COLO668 (cell line): ENCODE data around the gene DCLK2.

Experiments
- DNase-seq: peaks from one replicate; lab custom pipeline; 2025; ENCODE audit not compliant: unreplicated experiment; lab: John Stamatoyannopoulos, UW

DCLK2 gene

DNA sequence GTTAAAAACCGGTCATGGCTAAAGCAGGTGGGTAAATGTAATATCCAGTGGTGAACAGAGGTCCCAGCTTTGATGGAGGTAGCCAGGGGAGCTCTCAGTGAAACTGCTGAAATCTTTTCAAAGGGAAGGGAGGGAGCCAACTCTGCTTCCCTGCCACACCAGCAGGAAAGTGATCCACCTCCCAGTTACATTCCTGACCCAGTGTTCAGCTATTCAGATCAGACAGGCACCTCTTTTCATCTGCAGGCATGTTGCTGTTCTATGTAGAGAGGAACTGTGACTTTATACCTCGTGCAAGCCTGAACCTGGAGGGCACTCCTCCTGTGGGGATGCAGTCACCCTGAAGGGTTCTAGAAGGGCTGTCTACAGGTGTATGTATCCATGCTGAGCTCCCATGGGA, 37.6 kb downstream of the DCLK2 start:
- DNase-seq, result no peak

DNA sequence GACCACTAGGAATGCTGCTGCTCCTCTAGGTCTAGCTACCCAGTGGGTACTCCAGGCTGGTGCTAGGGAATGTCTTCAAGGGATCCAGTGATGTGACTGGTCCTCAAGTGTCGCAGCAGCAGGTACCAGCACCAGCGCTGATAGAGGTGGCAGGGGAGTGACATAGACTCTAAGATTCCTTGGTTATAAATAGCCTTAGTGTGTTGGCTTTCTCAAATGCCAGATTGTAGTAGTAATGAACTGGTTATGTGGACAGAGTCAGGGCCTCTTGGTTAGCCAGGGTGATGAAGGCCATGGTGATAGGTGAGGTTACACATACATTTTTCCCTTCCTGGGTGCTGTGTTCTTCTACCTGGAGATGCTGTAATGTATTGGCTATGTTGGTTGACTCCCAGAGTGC, 38.3 kb downstream of the DCLK2 start:
- no peak for DNase-seq

DNA sequence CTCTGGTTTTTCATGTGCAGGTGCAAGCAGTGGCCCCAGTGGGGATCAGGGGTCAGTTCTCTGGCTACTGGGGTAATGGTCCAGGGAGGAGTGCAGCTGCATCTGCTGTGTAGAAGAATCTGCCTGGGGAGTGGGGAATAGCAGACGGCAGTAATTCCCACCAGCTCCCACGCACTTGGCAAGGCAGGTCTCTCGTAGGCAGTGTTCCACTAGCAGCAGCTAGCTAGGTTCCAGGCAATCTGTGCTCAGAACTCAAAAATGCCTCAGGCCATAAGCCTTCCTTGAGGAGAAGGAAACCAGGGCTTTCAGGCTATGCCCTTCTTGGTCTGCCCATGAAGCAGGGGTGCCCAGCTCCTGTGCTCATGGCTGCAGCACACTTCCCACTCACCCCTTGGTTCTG, 38.8 kb downstream of the DCLK2 start:
- DNase-seq, result no peak

DNA sequence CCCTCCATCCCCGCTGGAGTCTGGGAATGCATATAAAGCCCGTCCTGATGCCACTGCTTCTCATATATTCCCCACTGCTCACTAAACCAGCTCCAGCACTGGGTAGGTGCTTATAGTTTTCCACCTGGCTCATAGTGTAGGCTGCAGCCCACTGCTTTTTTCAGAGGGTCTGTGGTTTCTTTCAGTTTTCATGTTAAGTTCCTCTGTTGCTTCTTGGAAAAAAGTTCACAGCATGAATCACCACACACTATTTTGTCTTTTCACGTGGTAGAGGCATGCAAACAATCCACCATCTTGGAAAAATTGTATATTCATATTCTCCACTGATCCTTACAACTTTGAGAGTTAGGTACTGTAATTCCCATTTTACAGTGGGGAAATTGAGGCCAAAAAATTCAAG, 39.4 kb downstream of the DCLK2 start:
- DNase-seq, result no peak

DNA sequence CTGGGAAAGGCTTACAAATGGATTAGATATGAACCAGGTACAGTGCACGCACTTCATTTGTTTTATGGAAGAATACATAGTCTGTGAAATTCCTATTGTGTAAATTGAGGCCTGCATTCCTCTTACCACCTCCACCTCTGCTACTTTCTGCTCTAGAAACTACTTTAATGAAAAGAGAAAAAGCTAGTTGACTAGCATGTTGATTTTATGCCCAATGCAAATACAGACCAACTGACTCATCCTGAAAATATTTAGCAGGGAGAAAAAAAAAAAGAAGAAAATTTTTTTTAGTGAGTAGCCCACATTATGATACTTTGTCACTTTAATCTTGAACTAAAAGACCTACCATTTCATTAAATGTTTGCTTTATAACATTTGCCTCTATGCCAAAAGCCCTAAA, 41.2 kb downstream of the DCLK2 start:
- DNase-seq, result no peak

DNA sequence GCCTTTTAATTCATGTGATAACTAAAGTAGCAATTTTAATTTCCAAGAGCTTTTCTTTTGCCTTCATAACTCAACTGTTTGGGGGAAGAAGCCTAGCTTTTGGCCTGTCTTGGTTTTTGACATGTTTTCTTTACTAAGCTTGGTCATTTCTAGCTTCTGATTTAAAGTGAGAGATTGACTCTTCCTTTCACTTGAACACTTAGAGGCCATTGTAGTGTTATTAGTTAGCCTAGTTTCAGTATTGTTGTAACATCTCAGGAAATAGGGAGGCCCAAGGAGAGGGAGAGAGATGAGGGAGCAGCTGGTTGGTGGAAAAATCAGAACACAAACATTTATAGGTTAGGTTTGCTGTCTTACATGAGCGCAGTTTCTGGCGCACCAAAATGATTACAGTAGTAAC, 44.8 kb downstream of the DCLK2 start:
- DNase-seq, result no peak

DNA sequence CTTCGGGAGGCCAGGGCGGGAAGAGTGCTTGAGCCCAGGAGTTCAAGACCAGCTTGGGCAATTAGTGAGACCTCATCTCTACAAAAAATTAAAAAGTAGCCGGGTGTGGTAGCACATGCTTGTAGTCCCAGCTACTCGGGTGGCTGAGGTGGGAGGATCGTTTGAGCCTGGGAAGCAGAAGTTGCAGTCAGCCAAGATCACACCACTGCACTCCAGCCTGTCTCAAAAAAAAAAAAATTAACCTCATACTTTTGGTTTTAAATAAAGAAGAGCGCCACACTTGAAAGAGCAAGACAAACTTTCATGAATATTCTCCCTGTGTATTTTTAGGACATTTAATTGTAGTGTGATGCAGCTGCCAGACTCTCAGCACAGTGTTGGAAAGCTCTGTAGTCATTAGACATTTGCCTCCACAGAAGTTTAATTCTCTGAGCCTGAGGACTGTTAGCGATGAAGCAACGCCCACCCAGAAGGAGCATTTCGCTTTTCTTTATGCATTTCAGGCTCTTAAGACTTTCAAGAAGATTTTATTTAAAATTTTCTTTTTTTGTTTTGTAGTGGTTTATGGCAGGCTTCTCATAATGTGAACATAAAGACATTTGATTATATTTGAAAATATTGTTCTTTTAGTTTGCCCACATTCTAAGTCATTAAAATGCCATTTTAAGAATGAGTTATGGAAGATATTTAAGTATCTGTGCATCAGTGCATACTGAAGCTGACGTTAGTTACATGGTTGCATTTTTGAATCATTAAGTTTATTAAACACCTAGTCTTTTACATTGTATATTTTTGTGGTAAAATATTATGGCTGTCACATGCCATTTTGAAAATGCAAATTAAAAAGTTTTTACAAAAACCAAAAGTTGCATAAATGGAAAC, 45.8 kb downstream of the DCLK2 start:
- DNase-seq, result no peak

DNA sequence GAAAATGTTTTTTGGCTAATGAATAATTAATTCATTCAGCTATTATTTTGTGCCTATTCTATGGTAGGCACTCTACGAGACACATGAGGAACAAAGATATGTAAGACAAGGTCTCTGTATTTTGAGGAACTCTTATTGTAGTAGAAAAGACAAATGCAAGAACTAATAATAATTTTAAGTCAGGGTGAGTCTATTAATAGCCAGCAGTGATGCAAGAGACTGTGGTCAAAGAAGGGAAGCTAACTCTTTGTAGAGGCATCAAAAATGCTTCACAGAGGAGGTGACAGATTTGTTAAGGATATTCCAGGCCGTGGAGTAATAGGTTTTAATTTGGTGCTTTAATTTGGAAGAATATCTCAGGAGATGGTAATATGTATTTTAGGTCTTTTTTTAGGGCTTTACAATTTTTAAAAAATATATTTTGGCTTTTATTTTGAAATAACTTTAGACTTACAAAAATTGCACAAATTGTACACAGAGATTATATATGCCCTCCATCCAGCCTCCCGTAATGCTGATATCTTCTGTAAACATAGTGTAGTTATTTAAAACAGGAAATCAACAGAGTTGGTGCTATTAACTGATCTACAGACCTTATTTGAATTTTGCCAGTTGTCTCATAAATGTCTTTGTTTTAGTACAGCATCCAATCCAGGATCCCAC, 48.1 kb downstream of the DCLK2 start:
- DNase-seq, result no peak

DNA sequence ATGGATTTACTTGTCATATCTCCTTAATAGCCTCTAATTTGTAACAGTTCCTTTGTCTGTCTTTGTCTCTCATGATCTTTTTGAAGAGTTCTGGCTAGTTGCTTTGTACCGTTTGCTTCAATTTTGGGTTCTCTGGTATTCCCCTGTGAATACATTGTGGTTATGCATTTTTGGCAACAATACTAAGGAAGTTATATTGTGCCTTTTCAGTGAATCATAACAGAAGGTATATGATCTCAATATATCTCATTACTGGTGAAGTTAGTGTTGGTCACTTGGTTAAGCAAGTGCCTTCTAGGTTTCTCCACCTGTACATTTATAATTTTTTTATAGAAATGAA, 48.6 kb downstream of the DCLK2 start:
- DNase-seq, result no peak

DNA sequence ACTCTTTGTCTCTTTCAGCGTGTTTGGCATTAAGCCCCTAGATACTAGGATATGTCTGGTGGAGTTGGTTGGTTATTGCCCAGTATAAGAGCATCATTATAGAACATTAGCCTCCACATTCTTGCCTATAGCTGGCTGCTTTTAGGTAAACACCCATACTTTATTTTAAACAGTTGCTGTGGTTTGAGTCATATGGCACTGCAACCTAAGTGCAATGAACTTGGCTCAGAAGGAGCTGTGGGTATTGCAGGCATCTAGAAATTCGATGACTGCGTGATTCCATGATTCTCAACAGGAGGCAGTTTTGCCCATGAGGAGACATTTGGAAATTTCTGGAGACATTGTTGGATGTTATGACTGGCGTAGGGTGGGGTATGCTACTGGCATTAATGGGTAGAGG, 49.5 kb downstream of the DCLK2 start:
- no peak for DNase-seq

DNA sequence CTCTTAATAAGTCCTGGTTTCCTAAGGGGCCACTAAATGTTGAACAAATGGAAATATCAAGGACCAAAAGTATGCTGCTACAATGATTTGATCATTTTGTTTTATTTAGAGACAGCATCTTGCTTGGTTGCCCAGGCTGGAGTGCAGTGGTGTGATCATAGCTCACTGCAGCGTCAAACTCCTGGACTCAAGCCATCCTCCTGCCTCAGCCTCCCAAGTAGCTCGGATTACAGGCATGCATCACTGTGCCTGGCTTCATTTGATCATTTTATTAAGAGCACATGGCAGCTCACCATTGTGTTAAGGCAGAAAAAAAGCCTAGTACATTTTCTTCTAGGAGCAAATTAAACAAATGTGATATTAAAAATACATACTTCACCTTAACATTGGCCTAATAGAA, 52.7 kb downstream of the DCLK2 start:
- no peak for DNase-seq

DNA sequence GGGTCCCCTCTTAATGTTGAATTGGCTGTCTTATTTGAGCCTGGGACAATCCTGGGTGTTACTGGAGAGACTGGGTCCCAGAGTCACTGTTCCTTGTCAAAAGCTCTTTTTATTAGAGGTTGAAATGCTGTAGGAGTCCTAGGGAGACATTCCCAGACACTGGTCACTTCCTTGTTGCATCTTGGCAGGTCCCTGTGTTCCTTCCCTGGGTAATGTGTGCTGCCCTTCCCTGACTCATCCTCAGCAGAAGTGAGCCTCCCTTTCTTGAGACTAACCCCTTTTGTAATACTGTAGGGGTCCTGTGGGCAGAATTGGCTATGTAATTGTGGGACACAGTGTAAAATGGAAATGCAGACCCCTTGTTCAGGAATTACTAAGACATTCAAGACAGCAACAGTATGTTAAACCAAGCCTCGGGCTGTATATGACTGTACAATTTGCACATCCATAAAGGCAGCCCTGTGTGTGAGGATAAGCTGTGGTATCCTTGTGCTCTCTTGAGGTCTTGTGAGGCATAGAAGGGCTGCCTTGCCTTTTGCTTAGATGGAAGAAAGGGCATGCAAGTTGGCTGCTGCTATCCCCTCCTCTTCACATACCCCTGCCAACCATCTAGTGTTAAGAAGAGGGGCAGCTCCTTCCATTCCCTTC, 53.5 kb downstream of the DCLK2 start:
- no peak for DNase-seq

DNA sequence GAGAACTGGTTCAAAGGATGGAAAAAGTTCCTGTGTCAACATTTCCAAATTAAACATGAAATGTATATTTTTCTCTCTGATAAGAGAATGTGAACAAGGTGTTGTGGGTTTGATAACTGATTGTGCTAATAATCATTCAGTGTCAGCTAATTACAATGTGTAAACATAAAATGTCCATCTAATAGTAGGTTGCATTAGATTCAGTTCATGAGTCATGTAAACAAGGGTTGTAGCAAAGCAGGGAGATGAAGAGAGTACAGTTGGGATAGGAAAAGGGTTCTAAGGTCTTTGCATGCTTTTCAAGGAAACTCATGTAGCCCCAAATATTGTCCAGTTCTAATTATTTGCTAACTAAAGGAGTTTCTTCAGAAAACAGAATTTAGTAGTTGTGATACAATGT, 55.4 kb downstream of the DCLK2 start:
- no peak for DNase-seq

DNA sequence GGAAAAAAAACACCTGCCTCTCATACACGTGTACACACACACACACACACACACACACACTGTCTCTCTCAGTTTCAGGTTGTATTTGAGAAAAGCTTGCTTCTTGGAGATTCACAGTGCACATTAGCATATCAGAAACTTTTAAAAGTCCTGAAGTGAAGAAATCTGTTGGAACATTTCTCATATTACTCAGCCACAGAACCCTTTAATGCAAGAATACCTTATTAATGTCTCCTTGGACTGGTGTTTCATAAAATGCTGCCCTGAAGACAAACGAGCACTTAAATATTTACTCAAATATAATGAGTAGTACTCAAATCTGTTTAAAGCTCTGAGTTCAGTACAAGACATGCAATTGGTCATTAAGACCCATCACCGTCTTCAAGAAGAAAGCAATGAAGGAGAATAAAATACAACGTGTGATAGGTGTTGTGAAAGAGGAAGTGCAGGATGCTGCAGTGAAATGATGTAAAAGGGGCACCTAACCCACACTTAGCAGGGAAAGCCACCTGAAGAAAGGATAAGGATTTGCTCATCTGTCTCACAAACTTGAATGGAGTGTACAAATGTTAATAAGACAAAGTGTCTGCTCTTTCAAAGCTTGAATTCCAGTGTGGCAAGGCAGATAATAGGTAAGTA, 57.0 kb downstream of the DCLK2 start:
- no peak for DNase-seq

DNA sequence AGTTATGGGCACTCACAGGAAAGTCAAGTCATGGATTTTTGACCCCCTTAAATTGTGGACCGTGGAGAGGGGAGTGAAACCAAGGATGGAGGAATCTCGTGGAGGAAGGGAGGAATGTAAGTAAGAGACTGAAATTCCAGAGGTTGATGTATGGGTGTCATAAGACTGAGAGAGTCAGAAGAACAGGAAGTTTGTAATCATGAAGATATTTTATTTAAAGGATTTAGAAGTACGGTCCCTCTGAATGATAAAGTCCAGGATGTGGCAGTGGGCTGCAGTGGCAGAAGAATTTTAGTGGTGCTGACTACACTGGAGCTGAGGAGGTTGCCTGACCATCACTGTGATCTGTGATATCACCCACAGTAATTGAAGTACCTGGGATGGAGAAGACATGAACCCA, 57.8 kb downstream of the DCLK2 start:
- no peak for DNase-seq

DNA sequence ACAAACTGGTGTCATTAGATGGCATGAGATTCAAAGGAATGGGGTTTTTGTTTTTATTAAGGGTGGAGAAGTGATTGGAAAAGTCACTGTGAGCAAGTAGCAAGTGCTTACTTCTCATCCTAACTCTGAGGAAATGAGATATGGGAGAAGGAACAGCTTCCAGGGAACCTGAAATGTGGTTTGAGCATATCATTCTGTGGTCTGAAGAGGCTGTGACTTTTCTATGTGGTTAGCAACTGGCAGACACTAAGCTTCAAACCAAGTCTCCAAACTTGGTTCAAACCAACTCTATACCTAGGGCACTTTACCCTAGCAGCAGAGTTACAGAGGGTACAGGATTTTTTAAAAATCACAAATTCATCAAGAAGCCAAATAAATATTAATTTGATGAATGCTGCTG, 58.2 kb downstream of the DCLK2 start:
- DNase-seq, result no peak

DNA sequence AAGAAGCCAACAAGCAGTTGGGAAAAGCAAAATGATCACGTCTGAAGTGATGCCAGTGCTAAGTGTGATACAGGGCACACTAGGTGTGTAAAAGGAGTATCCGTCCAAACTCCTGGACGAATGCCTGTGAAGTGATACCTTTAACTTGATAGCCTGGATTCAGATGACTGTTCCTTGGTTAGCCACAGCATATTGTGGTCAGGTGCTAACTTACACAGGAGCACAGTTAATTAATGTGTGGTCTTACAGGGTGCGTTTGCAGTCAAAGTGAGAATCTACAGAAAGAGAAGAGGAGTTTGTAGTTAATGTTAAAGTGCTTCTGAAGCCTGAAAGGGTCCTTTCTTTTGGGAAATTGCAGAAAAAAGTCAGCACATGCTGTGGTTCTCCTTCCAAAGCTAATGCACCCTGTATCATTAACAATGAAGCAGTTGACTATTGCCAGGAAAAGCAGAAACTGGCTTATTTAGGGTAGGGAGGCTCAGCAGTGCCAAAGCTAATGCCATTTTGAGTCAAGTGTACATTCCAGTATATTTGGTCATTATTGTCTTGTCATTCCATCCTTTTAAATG, 61.1 kb downstream of the DCLK2 start:
- DNase-seq, result no peak

DNA sequence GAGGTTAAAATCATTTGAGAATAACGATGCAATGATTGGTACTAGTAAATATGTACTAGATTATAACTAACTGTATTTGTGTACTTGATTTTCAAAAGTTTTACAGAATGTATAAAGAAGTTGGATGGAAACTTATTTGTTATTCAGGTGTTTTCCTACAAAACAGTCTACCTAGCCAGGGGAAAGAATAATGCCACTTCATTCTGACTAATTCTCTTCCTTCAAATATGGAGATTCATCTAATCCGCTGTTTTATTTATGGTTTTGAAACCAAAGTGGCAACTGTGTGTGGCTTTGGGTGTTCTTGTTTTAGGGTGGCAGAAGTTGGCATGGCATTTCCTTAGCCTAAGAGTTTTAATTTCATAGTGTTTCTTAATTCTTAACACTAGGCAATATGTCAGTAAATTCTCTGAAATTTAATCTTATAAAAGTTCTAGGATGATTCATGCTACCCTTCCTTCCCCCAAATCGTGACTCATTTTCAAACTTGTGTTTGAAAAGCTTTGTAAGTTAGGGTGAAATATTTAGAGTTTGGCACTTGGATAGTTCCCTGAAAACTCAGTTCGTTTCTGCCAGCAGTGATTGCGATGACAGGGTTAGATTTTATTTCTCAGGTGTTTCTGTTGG, 62.6 kb downstream of the DCLK2 start:
- no peak for DNase-seq

DNA sequence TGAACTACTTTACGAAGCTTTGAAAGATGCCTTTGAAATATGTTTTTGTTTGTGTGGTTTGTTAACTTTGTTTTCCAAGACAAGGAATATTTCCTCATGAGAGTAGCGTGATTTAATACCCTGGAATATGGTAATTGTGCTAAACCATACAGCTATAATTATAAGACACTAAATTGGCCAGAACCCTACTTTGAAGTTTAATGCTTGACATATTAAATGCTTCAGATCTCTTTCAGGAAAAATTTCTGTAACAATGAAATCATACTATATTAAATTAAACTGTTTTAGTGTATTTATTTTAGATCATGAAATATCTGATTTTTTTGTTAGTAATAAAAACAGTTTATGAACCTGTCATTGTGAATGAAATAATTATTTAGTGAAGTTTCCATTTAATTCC, 63.5 kb downstream of the DCLK2 start:
- DNase-seq, result no peak

DNA sequence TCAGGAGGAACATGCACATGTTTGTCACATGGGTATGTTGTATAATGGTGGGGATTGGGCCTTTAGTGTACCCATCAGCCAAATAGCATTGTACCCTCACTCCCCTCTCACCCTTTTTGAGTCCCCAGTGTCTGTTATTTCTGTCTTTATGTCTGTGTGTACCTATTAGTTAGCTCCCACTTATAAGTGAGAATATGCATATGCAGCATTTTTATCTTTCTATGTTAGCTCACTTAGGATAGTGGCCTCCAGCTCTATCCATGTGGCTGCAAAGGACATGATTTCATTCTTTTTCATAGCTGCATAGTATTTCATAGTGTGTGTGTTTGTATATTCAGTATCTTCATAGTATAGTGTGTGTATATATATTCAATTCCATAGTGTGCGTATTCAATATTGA, 64.6 kb downstream of the DCLK2 start:
- no peak for DNase-seq
